ENCODE results near the gene PRMT3.
"Not testable (repeated sequence)": the region's sequence is repeated elsewhere in the genome, so short reads cannot be mapped to it uniquely, and the experiment has no call there.

PRMT3 gene

DNA sequence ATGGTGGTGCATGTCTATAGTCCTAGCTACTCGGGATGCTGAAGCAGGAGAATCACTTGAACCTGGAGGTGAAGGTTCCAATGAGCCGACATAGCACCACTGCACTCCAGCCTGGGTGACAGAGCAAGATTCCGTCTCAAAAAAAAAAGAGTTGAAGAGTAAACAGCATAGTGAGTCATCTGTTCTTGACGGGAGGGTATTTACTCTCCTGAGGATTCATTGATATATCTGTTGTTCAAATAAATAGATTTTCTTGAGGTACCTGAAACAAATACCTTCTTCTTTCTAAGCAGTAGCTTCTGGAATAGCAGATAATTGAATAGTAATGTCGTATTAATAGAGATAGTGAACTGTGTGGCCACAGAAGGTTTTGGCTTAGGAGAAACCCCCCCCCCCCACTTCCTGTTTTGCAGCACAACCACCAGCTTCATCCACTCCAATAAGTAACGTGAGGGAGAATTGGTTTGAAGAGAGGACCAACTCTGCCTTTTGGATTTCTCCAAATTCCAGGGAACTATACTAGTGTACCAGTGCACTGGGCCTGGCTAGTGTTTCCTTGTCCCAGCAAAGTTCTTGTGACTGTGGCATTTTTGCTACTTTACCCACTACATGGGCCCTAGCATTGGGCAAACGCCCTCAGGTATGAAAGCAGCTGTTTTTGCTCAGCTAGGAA is 90.0 kb downstream of the PRMT3 start:
- Histone ChIP-seq H3K36me3 (ENCODE audit: low read depth) (no peaks in the 10 kb centered on the region; the same call in 1 of the 2 replicates), H3K4me1 (ENCODE audit: insufficient read depth, poor library complexity, severe bottlenecking) (peaks cover 13% of the 10 kb centered on the region), H3K27ac (ENCODE audit: poor library complexity, severe bottlenecking) (no peak overlapping the region), H3K27me3 (ENCODE audit: insufficient read depth, poor library complexity, severe bottlenecking) (no peaks in the 10 kb centered on the region), H3K9me3 (ENCODE audit: severe bottlenecking) (no peaks in the 10 kb centered on the region), H3K4me3 (ENCODE audit: severe bottlenecking) (no peak overlapping the region)
- ATAC-seq (ENCODE audit: low read depth) = no peak
- no peak for DNase-seq (ENCODE audit: low spot score)
- TF ChIP-seq, protein P1, sequence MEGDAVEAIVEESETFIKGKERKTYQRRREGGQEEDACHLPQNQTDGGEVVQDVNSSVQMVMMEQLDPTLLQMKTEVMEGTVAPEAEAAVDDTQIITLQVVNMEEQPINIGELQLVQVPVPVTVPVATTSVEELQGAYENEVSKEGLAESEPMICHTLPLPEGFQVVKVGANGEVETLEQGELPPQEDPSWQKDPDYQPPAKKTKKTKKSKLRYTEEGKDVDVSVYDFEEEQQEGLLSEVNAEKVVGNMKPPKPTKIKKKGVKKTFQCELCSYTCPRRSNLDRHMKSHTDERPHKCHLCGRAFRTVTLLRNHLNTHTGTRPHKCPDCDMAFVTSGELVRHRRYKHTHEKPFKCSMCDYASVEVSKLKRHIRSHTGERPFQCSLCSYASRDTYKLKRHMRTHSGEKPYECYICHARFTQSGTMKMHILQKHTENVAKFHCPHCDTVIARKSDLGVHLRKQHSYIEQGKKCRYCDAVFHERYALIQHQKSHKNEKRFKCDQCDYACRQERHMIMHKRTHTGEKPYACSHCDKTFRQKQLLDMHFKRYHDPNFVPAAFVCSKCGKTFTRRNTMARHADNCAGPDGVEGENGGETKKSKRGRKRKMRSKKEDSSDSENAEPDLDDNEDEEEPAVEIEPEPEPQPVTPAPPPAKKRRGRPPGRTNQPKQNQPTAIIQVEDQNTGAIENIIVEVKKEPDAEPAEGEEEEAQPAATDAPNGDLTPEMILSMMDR (IDR thresholded peaks at IDR 0.05; ENCODE audit: poor library complexity, severe bottlenecking) = no peak

DNA sequence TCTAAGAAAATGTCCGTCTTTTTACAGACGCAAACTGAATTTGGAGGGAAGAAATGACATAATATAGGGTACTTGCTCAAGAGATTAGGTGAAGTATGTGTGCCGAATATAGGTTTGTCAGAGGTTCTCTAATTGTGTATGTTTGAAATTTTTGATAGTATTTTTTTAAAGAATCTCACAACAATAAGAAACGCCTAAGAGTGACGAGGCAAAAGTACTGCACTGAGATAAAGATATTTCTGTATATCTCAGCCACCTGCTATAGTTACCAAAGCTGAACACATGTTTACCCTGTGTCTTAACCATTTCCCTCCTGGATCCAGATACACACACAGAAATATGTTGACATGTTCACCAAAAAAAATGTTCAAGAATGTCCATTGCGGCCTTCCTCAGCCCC is 92.0 kb downstream of the PRMT3 start:
- DNase-seq (ENCODE audit: low spot score) (no peak), ATAC-seq (ENCODE audit: low read depth) (no peak)
- Histone ChIP-seq H3K4me3 (ENCODE audit: severe bottlenecking) (no peak overlapping the region), H3K4me1 (ENCODE audit: insufficient read depth, poor library complexity, severe bottlenecking) (peaks cover 25% of the 10 kb centered on the region), H3K27ac (ENCODE audit: poor library complexity, severe bottlenecking) (no peak overlapping the region), H3K27me3 (ENCODE audit: insufficient read depth, poor library complexity, severe bottlenecking) (no peaks in the 10 kb centered on the region), H3K9me3 (ENCODE audit: severe bottlenecking) (no peaks in the 10 kb centered on the region), H3K36me3 (ENCODE audit: low read depth) (peaks cover 1% of the 10 kb centered on the region)
- TF ChIP-seq, protein P1 (IDR thresholded peaks at IDR 0.05; ENCODE audit: poor library complexity, severe bottlenecking) = no peak

DNA sequence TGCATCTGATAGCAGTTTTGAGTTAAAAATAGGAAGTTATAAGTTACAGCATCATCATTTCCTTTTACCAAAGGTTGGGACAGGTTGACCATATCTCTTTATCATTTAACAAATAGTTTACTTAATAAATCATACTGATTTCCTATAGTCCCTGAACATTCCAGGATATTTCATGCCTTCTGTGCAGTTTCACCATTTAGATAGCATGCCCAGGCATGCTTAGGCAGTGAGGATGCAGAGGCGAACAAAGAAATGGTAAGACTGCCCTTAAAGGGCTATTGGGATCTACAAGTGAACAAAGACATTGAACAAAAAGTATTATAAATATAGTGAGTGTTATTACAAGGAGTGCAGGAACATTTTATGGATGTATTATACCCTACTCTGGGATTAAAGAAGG is 96.4 kb downstream of the PRMT3 start:
- no peak overlapping the region for H3K4me3 ChIP-seq (ENCODE audit: severe bottlenecking)
- no peaks in the 10 kb centered on the region for H3K9me3 ChIP-seq (ENCODE audit: severe bottlenecking)
- peak overlapping the region; percentile 71 for H3K27ac ChIP-seq (ENCODE audit: poor library complexity, severe bottlenecking)
- H3K27me3 ChIP-seq (ENCODE audit: insufficient read depth, poor library complexity, severe bottlenecking) = no peaks in the 10 kb centered on the region
- peaks cover 17% of the 10 kb centered on the region for H3K4me1 ChIP-seq (ENCODE audit: insufficient read depth, poor library complexity, severe bottlenecking)
- TF ChIP-seq, protein P1 (IDR thresholded peaks at IDR 0.05; ENCODE audit: poor library complexity, severe bottlenecking) = no peak
- DNase-seq (ENCODE audit: low spot score) (no peak), ATAC-seq (ENCODE audit: low read depth) (peak; percentile 97)
- H3K36me3 ChIP-seq (ENCODE audit: low read depth) = peaks cover 10% of the 10 kb centered on the region

DNA sequence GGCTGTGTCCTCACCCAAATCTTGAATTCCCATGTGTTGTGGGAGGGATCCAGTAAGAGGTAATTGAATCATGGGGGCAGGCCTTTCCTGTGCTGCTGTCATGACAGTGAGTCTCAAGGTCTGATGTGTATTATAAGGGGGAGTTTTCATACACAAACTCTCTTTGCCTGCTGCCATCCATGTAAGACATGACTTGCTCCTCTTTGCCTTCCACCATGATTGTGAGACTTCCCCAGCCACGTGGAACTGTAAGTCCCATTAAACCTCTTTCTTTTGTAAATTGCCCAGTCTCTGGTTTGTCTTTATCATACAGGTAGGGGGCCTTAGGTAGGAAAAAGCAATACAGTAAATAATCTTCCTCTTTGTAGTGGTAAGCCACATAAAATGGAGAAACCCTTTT is 96.9 kb downstream of the PRMT3 start:
- not testable (repeated sequence) for H3K9me3 ChIP-seq (ENCODE audit: severe bottlenecking); ATAC-seq (ENCODE audit: low read depth); DNase-seq (ENCODE audit: low spot score); H3K4me3 ChIP-seq (ENCODE audit: severe bottlenecking); H3K36me3 ChIP-seq (ENCODE audit: low read depth); H3K27me3 ChIP-seq (ENCODE audit: insufficient read depth, poor library complexity, severe bottlenecking)
- Histone ChIP-seq H3K27ac (ENCODE audit: poor library complexity, severe bottlenecking) (peak overlapping the region; percentile 71), H3K4me1 (ENCODE audit: insufficient read depth, poor library complexity, severe bottlenecking) (peaks cover 17% of the 10 kb centered on the region)

DNA sequence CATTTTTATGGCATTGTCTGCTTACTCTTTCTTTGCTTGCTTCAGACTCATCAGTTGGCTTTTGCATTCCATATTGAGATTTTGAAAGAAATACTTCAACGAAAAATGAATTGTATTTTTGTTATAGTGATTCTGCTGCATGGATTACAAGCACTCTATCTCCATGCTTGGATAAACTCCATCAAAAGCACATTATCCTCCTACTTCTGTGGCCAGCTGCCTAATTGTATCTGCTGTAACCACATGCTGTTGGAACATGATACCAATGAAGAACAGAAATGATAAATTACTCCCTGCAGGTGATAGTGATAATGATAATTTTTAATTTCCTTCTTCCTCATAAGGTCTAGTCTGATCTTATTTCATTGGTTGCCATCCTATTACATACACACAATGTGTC is 100.8 kb downstream of the PRMT3 start:
- ATAC-seq (ENCODE audit: low read depth) (no peak), DNase-seq (ENCODE audit: low spot score) (no peak)
- TF ChIP-seq, protein P1 (IDR thresholded peaks at IDR 0.05; ENCODE audit: poor library complexity, severe bottlenecking) = no peak
- Histone ChIP-seq H3K4me1 (ENCODE audit: insufficient read depth, poor library complexity, severe bottlenecking) (peaks cover 12% of the 10 kb centered on the region), H3K27me3 (ENCODE audit: insufficient read depth, poor library complexity, severe bottlenecking) (no peaks in the 10 kb centered on the region), H3K27ac (ENCODE audit: poor library complexity, severe bottlenecking) (no peak overlapping the region), H3K9me3 (ENCODE audit: severe bottlenecking) (no peaks in the 10 kb centered on the region), H3K4me3 (ENCODE audit: severe bottlenecking) (no peak overlapping the region), H3K36me3 (ENCODE audit: low read depth) (peaks cover 10% of the 10 kb centered on the region)

All from RWPE2 (cell line).